Measurements from ENCODE around the gene SLC28A2. TPM values are rescaled to one million over a fixed set of nuclear protein-coding genes. Genes with fewer than 3 reads are reported as not detected.

The SLC28A2 gene, protein sequence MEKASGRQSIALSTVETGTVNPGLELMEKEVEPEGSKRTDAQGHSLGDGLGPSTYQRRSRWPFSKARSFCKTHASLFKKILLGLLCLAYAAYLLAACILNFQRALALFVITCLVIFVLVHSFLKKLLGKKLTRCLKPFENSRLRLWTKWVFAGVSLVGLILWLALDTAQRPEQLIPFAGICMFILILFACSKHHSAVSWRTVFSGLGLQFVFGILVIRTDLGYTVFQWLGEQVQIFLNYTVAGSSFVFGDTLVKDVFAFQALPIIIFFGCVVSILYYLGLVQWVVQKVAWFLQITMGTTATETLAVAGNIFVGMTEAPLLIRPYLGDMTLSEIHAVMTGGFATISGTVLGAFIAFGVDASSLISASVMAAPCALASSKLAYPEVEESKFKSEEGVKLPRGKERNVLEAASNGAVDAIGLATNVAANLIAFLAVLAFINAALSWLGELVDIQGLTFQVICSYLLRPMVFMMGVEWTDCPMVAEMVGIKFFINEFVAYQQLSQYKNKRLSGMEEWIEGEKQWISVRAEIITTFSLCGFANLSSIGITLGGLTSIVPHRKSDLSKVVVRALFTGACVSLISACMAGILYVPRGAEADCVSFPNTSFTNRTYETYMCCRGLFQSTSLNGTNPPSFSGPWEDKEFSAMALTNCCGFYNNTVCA
- polyA plus RNA-seq (2011; rRNA removed) = 0.13 and 0.35 TPM in 2 replicates
- 0.01 TPM in 1 of 2 replicates, not detected in the other for polyA plus RNA-seq (2012; cell fraction: cytosol; rRNA removed)
- polyA plus RNA-seq (2012; cell fraction: nucleus; rRNA removed) = 0.02 and 0.04 TPM in 2 replicates
- polyA plus RNA-seq (2017; fragmentation: RNase III; extraction: RNeasy Plus Mini Kit Qiagen cat#74134 plus additional on column Dnase treatment) = not detected in 3 replicates
- 0.04 TPM in 1 of 2 replicates, not detected in the other for polyA minus RNA-seq (2011; rRNA and poly(A)+ RNA removed)

DNA sequence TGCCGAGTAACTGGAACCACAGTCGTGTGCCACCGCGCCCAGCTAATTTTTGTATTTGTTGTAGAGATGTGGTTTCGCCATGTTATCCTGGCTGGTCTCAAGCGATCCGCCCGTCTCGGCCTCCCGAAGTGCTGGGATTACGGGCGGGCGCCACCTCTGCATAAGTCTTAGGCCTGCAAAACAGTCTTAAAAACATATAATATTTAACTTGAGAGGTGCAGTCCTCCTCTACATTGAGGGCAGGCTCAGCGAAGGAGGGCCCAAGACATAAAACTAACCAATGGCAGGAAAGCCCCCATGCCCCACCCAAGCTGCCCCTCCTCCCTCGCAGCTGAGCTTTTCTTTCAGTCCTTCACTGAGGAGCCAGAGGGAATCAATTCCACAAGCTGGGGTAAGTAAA, at the start of gene SLC28A2:
SLC28A2 (plus strand) TSS at position 347 of the 400 bp plus-strand sequence. CDS start 982 bp downstream, outside the sequence.
- 82% methylated on average over 14 of the region's 15 CpGs for WGBS (ENCODE audit: missing lambda C conversion rate)
- DNase-seq (ENCODE audit: low read depth in 1 of 2, low spot score in 1 of 2) = no peak
- H3K27ac ChIP-seq = no peak within 1 kb of the TSS
- no peak within 1 kb of the TSS for H3K4me2 ChIP-seq
- H3K4me1 ChIP-seq = 0 out of 3 replicates have a peak, but pooled peaks cover 3% of the 10 kb centered on the region
- TF ChIP-seq FOSB (CRISPR knock-in tag; IDR thresholded peaks at IDR 0.05) (no peak), JUN (IDR thresholded peaks at IDR 0.05) (no peak), FOXS1 (CRISPR knock-in tag; IDR thresholded peaks at IDR 0.05) (no peak), MAZ (IDR thresholded peaks at IDR 0.05; ENCODE audit: borderline replicate concordance, low read depth, low read length) (no peak), ZFP36 (IDR thresholded peaks at IDR 0.05; ENCODE audit: borderline replicate concordance, partially characterized antibody) (no peak), NPAS2 (CRISPR knock-in tag; IDR thresholded peaks at IDR 0.05; ENCODE audit: borderline replicate concordance) (no peak), CHD2 (IDR thresholded peaks at IDR 0.05; ENCODE audit: low read length, partially characterized antibody) (no peak), TP53 (CRISPR knock-in tag; IDR thresholded peaks at IDR 0.05) (no peak), SREBF2 (IDR thresholded peaks at IDR 0.05) (no peak), RFX5 (IDR thresholded peaks at IDR 0.05) (no peak), MAFK (IDR thresholded peaks at IDR 0.05; ENCODE audit: partially characterized antibody) (no peak)
- TF ChIP-seq, protein P1, sequence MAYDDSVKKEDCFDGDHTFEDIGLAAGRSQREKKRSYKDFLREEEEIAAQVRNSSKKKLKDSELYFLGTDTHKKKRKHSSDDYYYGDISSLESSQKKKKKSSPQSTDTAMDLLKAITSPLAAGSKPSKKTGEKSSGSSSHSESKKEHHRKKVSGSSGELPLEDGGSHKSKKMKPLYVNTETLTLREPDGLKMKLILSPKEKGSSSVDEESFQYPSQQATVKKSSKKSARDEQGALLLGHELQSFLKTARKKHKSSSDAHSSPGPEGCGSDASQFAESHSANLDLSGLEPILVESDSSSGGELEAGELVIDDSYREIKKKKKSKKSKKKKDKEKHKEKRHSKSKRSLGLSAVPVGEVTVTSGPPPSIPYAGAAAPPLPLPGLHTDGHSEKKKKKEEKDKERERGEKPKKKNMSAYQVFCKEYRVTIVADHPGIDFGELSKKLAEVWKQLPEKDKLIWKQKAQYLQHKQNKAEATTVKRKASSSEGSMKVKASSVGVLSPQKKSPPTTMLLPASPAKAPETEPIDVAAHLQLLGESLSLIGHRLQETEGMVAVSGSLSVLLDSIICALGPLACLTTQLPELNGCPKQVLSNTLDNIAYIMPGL (CRISPR knock-in tag; IDR thresholded peaks at IDR 0.05; ENCODE audit: borderline replicate concordance) = no peak
- TF ChIP-seq, protein P2, sequence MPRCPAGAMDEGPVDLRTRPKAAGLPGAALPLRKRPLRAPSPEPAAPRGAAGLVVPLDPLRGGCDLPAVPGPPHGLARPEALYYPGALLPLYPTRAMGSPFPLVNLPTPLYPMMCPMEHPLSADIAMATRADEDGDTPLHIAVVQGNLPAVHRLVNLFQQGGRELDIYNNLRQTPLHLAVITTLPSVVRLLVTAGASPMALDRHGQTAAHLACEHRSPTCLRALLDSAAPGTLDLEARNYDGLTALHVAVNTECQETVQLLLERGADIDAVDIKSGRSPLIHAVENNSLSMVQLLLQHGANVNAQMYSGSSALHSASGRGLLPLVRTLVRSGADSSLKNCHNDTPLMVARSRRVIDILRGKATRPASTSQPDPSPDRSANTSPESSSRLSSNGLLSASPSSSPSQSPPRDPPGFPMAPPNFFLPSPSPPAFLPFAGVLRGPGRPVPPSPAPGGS (IDR thresholded peaks at IDR 0.05) = no peak
- CTCF ChIA-PET = interaction anchor here (1.1 to 2.4 kb wide), 3 partner anchors 14 to 46 kb away, joined by 3 to 7 read pairs (median 6); no protein-coding TSS in a partner anchor
- POLR2A ChIA-PET = no interaction called here
- no peak for ATAC-seq
- no peaks in the 10 kb centered on the region for H3K9me3 ChIP-seq
- no peak for FAIRE-seq
- H3K4me3 ChIP-seq = no peak within 1 kb of the TSS

DNA sequence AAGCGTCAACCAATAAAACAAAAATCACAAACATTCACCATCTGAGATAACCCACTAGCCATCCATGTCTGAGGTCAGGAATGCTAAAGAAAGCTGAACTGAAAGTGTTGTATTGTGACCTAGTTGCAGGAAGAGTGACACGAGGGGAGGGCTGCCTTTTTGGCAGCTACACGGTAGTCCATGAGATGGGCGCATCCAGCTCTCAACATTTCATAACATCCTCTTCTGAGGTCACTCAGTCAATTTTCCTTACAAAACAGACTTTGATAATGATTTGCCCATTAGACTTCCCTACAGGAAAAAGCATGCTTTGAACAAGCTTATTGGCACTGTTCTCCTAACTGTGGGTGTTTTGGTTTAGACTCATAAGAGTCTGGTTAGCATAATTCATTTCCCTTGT, 48.9 kb upstream of the SLC28A2 start:
- DNase-seq (ENCODE audit: low read depth in 1 of 2, low spot score in 1 of 2) (no peak), ATAC-seq (no peak), FAIRE-seq (no peak)
- ChIA-PET POLR2A (no interaction called here), CTCF (interaction anchor here (0.6 to 11.1 kb wide), 6 partner anchors 14 to 293 kb away, joined by 3 to 104 read pairs (median 16); a partner anchor contains a TSS)
- Histone ChIP-seq H3K27ac (no peak overlapping the region), H3K9me3 (no peaks in the 10 kb centered on the region), H3K4me3 (no peak overlapping the region), H3K4me1 (no peaks in the 10 kb centered on the region), H3K4me2 (no peak overlapping the region)
- WGBS (ENCODE audit: missing lambda C conversion rate) = 66% methylated on average over 4 of the region's 4 CpGs
- TF ChIP-seq MAZ (IDR thresholded peaks at IDR 0.05; ENCODE audit: borderline replicate concordance, low read depth, low read length) (no peak), CEBPB (IDR thresholded peaks at IDR 0.05) (no peak), TP53 (CRISPR knock-in tag; IDR thresholded peaks at IDR 0.05) (no peak), NFE2L2 (conservative IDR thresholded peaks at IDR 0.05; ENCODE audit: low read length) (no peak), CBX8 (IDR thresholded peaks at IDR 0.05) (no peak), EP300 (IDR thresholded peaks at IDR 0.05) (no peak), HDAC2 (IDR thresholded peaks at IDR 0.05) (no peak), JUN (IDR thresholded peaks at IDR 0.05) (no peak), FOXS1 (CRISPR knock-in tag; IDR thresholded peaks at IDR 0.05) (no peak), EHF (CRISPR knock-in tag; IDR thresholded peaks at IDR 0.05) (no peak), GATA3 (IDR thresholded peaks at IDR 0.05; ENCODE audit: borderline replicate concordance) (no peak), BHLHE40 (IDR thresholded peaks at IDR 0.05; ENCODE audit: low read depth, low read length) (no peak)
- TF ChIP-seq, protein P3, sequence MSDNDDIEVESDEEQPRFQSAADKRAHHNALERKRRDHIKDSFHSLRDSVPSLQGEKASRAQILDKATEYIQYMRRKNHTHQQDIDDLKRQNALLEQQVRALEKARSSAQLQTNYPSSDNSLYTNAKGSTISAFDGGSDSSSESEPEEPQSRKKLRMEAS (IDR thresholded peaks at IDR 0.05) = no peak
- TF ChIP-seq, protein P4, sequence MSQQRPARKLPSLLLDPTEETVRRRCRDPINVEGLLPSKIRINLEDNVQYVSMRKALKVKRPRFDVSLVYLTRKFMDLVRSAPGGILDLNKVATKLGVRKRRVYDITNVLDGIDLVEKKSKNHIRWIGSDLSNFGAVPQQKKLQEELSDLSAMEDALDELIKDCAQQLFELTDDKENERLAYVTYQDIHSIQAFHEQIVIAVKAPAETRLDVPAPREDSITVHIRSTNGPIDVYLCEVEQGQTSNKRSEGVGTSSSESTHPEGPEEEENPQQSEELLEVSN (IDR thresholded peaks at IDR 0.05; ENCODE audit: borderline replicate concordance, low read depth) = no peak
- TF ChIP-seq, protein P5, sequence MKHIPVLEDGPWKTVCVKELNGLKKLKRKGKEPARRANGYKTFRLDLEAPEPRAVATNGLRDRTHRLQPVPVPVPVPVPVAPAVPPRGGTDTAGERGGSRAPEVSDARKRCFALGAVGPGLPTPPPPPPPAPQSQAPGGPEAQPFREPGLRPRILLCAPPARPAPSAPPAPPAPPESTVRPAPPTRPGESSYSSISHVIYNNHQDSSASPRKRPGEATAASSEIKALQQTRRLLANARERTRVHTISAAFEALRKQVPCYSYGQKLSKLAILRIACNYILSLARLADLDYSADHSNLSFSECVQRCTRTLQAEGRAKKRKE (CRISPR knock-in tag; IDR thresholded peaks at IDR 0.05; ENCODE audit: low read depth) = no peak
- TF ChIP-seq, protein P6, sequence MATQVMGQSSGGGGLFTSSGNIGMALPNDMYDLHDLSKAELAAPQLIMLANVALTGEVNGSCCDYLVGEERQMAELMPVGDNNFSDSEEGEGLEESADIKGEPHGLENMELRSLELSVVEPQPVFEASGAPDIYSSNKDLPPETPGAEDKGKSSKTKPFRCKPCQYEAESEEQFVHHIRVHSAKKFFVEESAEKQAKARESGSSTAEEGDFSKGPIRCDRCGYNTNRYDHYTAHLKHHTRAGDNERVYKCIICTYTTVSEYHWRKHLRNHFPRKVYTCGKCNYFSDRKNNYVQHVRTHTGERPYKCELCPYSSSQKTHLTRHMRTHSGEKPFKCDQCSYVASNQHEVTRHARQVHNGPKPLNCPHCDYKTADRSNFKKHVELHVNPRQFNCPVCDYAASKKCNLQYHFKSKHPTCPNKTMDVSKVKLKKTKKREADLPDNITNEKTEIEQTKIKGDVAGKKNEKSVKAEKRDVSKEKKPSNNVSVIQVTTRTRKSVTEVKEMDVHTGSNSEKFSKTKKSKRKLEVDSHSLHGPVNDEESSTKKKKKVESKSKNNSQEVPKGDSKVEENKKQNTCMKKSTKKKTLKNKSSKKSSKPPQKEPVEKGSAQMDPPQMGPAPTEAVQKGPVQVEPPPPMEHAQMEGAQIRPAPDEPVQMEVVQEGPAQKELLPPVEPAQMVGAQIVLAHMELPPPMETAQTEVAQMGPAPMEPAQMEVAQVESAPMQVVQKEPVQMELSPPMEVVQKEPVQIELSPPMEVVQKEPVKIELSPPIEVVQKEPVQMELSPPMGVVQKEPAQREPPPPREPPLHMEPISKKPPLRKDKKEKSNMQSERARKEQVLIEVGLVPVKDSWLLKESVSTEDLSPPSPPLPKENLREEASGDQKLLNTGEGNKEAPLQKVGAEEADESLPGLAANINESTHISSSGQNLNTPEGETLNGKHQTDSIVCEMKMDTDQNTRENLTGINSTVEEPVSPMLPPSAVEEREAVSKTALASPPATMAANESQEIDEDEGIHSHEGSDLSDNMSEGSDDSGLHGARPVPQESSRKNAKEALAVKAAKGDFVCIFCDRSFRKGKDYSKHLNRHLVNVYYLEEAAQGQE (IDR thresholded peaks at IDR 0.05) = no peak
